Sigmoid colon (tissue), 7 donors: ENCODE measurements around the gene TNIP3. TPM values are rescaled to one million over a fixed set of nuclear protein-coding genes. Genes with fewer than 3 reads are reported as not detected.

Experiments
- DNase-seq: peaks from one replicate; pipeline ENCODE4 v3.0.0-alpha.2; 2019
- H3K27ac ChIP-seq, 4 donors: fragments of 200-600 bp; sonication (generic); one replicate each; pipeline ENCODE4 v1.5.1; 2016 to 2019; ENCODE audit warnings: mild to moderate bottlenecking in 1 of 4
- H3K27me3 ChIP-seq, 3 donors: fragments of 200-600 bp; sonication (generic); one replicate each; pipeline ENCODE4 v1.5.1; 2019; ENCODE audit warnings: mild to moderate bottlenecking in 1 of 3
- H3K36me3 ChIP-seq, 4 donors: fragments of 200-600 bp; sonication (generic); one replicate each; pipeline ENCODE4 v1.5.1; 2016 to 2019
- H3K4me1 ChIP-seq, 4 donors: fragments of 200-600 bp; sonication (generic); one replicate each; pipeline ENCODE4 v1.5.1; 2017 to 2019
- H3K4me3 ChIP-seq, 4 donors: fragments of 200-600 bp; sonication (generic); one replicate each; pipeline ENCODE4 v1.5.1; 2017 to 2019; ENCODE audit warnings: mild to moderate bottlenecking in 2 of 4, moderate library complexity in 1 of 4
- H3K9me3 ChIP-seq, 4 donors: fragments of 200-600 bp in 3 of 4; sonication (generic) in 3 of 4; one replicate each; pipeline versions ENCODE4 v1.5.1 to v1.6.1; 2013 to 2019
- EP300 ChIP-seq, 4 donors: sonication (generic); formaldehyde crosslinking; IDR thresholded peaks; one replicate each; pipeline ENCODE4 v1.6.1; 2017; ENCODE audit warnings: antibody characterized with exemption in 4 of 4
- POLR2A ChIP-seq, 2 donors: fragments of 450-650 bp; IDR thresholded peaks; one replicate each; pipeline ENCODE4 v1.6.1; 2016; ENCODE audit warnings: antibody characterized with exemption in 2 of 2, mild to moderate bottlenecking in 2 of 2, moderate library complexity in 2 of 2
- POLR2AphosphoS5 ChIP-seq, 4 donors: sonication (generic); formaldehyde crosslinking; IDR thresholded peaks; one replicate each; pipeline ENCODE4 v1.6.1; 2017; ENCODE audit warnings: antibody characterized with exemption in 4 of 4
- WGBS, 2 donors: extraction: QIAGEN DNeasy Blood & Tissue Kit; methylation state at CpG; one replicate each; pipeline ENCODE4 v1.1.7; 2013; 5-methylcytosine and 5-hydroxymethylcytosine counted together
- intact Hi-C: fragments of 100-400 bp; cut with DNase I; formaldehyde crosslinking; loops from one replicate; pipeline ENCODE4 v1.15.1; 2023
- polyA plus RNA-seq, 3 donors: library from polyadenylated mRNA; stranded (reverse); fragments of 200-250 nt; gene quantifications; one replicate each; pipeline ENCODE4 v1.2.3, GENCODE V29; 2013
- total RNA-seq, 4 donors: library from RNA; depleted of rRNA; stranded (reverse); fragments of >200 nt; gene quantifications; one replicate each; pipeline ENCODE4 v1.1.0, GENCODE V29; 2016
- TF ChIP-seq, protein P1 (sequence below), 4 experiments: fragments of 450-650 bp in 3 of 4; fragments of 200-600 bp in 1 of 4; IDR thresholded peaks; one replicate each; pipeline ENCODE4 v1.5.1; 2016 to 2019; ENCODE audit warnings: antibody characterized with exemption in 4 of 4, mild to moderate bottlenecking in 3 of 4, moderate library complexity in 2 of 4
- donor health status: healthy with polysubstance abuse.
- donor health status: Bipolar disorder and iron deficiency.
- donor health status: healthy.

Gene TNIP3
- total and polyA plus RNA-seq, 7 donors, result 0.49 to 18.1 (median 3.0) TPM; not detected in 4

DNA sequence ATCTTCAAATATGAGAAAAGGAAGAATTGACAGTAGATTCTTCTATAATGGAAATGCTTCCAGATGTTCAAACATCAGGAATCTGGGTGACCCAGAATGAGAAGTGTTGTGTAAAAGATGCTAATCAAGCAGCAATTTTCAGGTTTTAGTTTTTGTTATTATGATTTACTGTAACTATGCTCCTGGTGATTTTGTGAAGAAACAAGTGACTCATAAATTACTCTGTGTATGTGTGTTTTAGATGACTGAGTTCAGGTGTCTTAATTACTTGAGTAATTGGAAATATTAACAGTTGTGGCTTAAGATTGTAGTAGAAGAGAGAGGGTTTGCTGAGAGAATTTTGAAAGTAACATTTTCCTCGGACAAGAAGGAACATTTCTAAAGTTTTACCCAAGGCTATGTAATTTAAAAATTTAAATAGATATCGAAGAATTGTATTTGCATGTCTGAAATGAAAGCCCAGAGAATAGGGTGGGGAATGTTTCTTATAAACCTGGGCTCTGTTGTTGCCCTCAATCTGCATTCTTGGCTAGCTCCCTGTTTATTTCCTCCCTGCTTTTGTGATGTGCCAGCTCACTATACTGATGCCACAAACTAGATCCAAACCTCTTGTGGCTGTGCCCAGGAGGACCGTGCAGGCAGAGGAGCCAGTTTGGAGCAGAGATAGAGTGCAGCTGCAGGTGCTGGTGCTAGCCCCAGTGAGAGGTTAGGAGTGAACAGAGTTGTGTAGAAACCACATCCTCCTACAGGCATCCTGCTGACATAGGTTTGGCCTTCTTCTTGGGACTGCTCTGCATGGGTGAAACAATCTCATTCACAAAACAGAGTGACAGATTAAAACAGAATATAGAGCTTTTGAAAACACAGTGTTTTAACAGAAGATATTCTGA is 25.4 kb upstream of the TNIP3 start:
- no peaks in the 10 kb centered on the region for H3K36me3 ChIP-seq
- H3K9me3 ChIP-seq, result no peaks in the 10 kb centered on the region
- intact Hi-C loops, result loop anchor here (10.0 kb wide), 1 partner anchor 545 kb away; no protein-coding TSS in a partner anchor
- no peak for TF ChIP-seq POLR2AphosphoS5 (IDR thresholded peaks at IDR 0.05)
- no peaks in the 10 kb centered on the region for H3K4me1 ChIP-seq
- H3K4me3 ChIP-seq, result no peak overlapping the region
- H3K27ac ChIP-seq, result no peak overlapping the region
- no peak for DNase-seq
- WGBS, 2 donors, result 51 to 67% methylated on average over 3 of the region's 3 CpGs
- H3K27me3 ChIP-seq, result no peaks in the 10 kb centered on the region

DNA sequence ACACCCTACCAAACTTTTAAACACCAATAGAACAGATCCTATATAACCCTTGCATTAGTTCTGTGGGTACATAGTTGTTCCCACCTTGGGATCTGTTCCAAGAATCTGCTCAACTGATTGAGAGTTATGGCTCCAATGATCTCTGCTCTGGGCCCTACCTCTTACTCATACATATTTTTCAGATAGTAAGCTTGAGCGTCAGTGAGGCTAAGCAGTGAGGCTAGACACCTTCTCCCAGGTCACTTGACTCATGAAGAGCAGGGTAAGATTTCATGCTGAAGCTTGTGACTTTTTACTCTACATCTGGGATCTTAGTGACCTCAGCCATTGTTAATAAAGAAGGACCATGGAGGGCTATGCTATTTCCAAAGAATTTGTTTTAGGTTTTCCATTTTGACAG is 23.1 kb upstream of the TNIP3 start:
- Histone ChIP-seq H3K4me3 (no peak overlapping the region), H3K27ac (no peak overlapping the region), H3K4me1 (no peaks in the 10 kb centered on the region), H3K36me3 (no peaks in the 10 kb centered on the region), H3K27me3 (no peaks in the 10 kb centered on the region), H3K9me3 (no peaks in the 10 kb centered on the region)
- no peak for TF ChIP-seq POLR2A (IDR thresholded peaks at IDR 0.05)
- no peak for DNase-seq
- WGBS, 2 donors, result 84 to 97% methylated on average over 1 of the region's 1 CpG
- intact Hi-C loops, result no loop called here

DNA sequence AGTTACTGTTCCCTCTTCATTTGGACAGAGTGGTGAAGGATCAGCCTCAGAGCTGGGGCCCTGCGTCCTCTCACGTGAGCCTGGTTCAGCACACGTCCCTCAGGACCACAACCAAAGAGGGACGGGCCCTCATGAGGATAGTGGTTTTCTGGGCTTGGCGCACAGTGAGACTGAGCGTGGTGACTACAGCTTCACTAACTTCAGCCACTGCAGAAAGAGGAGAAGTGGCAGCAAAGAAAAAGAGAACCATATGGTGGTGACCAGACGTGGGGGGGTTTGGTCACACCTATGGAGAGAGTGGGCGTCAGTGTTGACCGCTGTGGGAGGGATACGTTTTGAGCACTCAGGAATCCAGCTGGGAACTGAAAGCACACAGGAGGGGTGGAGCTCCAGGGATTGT is 21.8 kb upstream of the TNIP3 start:
- Histone ChIP-seq H3K27me3 (no peaks in the 10 kb centered on the region), H3K4me1 (no peaks in the 10 kb centered on the region), H3K9me3 (no peaks in the 10 kb centered on the region), H3K27ac (no peak overlapping the region), H3K36me3 (no peaks in the 10 kb centered on the region), H3K4me3 (no peak overlapping the region)
- DNase-seq, result no peak
- intact Hi-C loops, result no loop called here
- TF ChIP-seq POLR2AphosphoS5 (IDR thresholded peaks at IDR 0.05) (no peak), POLR2A (IDR thresholded peaks at IDR 0.05) (no peak), EP300 (IDR thresholded peaks at IDR 0.05) (no peak)
- TF ChIP-seq, protein P1, sequence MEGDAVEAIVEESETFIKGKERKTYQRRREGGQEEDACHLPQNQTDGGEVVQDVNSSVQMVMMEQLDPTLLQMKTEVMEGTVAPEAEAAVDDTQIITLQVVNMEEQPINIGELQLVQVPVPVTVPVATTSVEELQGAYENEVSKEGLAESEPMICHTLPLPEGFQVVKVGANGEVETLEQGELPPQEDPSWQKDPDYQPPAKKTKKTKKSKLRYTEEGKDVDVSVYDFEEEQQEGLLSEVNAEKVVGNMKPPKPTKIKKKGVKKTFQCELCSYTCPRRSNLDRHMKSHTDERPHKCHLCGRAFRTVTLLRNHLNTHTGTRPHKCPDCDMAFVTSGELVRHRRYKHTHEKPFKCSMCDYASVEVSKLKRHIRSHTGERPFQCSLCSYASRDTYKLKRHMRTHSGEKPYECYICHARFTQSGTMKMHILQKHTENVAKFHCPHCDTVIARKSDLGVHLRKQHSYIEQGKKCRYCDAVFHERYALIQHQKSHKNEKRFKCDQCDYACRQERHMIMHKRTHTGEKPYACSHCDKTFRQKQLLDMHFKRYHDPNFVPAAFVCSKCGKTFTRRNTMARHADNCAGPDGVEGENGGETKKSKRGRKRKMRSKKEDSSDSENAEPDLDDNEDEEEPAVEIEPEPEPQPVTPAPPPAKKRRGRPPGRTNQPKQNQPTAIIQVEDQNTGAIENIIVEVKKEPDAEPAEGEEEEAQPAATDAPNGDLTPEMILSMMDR (IDR thresholded peaks at IDR 0.05), result no peak
- WGBS, 2 donors, result 78 to 85% methylated on average over 10 of the region's 10 CpGs

DNA sequence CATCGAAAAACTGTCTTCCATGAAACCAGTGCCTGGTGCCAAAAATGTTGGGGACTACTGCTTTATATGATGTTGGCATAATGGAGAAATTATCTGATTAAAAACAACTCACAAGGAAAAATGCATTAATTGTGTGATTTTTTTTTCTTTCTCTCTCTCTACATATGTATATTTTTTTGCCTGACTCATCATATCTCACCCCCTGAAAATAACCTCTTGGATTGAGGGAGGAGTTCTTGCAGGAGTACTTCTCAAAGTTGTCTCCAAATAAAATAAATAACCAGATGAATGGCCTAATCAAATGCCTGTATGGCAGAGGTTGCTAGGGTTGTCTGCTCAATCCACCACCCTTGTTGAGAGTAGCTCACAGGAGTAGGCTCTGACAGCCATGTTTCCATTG is 19.9 kb upstream of the TNIP3 start:
- no peak overlapping the region for H3K4me3 ChIP-seq
- no peak for DNase-seq
- intact Hi-C loops, result no loop called here
- no peaks in the 10 kb centered on the region for H3K4me1 ChIP-seq
- H3K27ac ChIP-seq, result no peak overlapping the region
- 95 to 100% methylated on average over 1 of the region's 1 CpG for WGBS, 2 donors
- TF ChIP-seq EP300 (IDR thresholded peaks at IDR 0.05) (no peak), POLR2A (IDR thresholded peaks at IDR 0.05) (no peak), POLR2AphosphoS5 (IDR thresholded peaks at IDR 0.05) (no peak)
- TF ChIP-seq, protein P1 (IDR thresholded peaks at IDR 0.05), result no peak
- H3K9me3 ChIP-seq, result no peaks in the 10 kb centered on the region
- H3K36me3 ChIP-seq, result no peaks in the 10 kb centered on the region
- no peaks in the 10 kb centered on the region for H3K27me3 ChIP-seq

DNA sequence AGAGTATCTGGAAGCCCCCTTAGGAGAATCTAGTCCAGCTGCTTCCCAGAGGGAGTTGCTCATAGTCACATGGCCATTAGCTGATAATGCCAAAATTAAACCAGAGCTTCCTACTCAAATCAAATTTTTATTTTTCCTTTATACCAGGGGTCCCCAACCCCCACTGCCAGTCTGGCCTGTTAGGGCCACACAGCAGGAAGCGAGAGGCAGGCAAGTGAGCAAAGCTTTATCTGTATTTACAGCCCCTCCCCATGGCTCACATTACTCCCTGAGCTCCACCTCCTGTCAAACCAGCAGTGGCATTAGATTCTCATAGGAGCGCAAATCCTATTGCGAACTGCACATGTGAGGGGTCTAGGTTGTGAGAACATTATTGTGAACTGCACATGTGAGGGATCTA is 19.2 kb upstream of the TNIP3 start:
- WGBS, 2 donors, result 77 to 94% methylated on average over 3 of the region's 3 CpGs
- no peak overlapping the region for H3K4me3 ChIP-seq
- TF ChIP-seq, protein P1 (IDR thresholded peaks at IDR 0.05), result no peak
- TF ChIP-seq POLR2A (IDR thresholded peaks at IDR 0.05) (no peak), POLR2AphosphoS5 (IDR thresholded peaks at IDR 0.05) (no peak), EP300 (IDR thresholded peaks at IDR 0.05) (no peak)
- intact Hi-C loops, result no loop called here
- DNase-seq, result no peak
- H3K27me3 ChIP-seq, result no peaks in the 10 kb centered on the region
- no peaks in the 10 kb centered on the region for H3K36me3 ChIP-seq
- H3K9me3 ChIP-seq, result no peaks in the 10 kb centered on the region
- no peak overlapping the region for H3K27ac ChIP-seq
- no peaks in the 10 kb centered on the region for H3K4me1 ChIP-seq
